Fibroblast of skin of right biceps (primary cell): ENCODE results near the gene CTSZ.
"Not testable (repeated sequence)": the region's sequence is repeated elsewhere in the genome, so short reads cannot be mapped to it uniquely, and the experiment has no call there.

ENCODE experiments used
- DNase-seq: peaks from one replicate; pipeline ENCODE4 v3.0.0-alpha.2; 2013

The CTSZ gene

DNA sequence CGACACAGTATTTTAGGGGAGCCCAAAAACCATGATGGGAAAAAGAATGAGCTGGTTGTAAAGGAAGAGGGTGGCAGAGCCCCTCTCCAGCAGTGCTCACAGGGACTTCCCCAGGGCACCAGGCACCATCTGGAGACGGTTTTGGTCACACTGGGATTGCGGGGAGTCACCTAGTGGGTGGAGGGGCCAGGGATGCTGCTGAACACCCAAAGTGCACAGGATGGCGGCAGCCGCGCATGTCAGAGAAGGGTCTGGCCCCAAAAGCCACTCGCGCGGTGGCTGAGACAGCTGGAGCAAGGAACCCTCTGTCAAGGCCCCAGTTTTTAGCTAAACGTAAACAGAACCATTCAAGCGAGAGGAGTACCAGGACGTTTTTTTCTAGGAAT is 10.8 kb downstream of the CTSZ start:
- DNase-seq: no peak

DNA sequence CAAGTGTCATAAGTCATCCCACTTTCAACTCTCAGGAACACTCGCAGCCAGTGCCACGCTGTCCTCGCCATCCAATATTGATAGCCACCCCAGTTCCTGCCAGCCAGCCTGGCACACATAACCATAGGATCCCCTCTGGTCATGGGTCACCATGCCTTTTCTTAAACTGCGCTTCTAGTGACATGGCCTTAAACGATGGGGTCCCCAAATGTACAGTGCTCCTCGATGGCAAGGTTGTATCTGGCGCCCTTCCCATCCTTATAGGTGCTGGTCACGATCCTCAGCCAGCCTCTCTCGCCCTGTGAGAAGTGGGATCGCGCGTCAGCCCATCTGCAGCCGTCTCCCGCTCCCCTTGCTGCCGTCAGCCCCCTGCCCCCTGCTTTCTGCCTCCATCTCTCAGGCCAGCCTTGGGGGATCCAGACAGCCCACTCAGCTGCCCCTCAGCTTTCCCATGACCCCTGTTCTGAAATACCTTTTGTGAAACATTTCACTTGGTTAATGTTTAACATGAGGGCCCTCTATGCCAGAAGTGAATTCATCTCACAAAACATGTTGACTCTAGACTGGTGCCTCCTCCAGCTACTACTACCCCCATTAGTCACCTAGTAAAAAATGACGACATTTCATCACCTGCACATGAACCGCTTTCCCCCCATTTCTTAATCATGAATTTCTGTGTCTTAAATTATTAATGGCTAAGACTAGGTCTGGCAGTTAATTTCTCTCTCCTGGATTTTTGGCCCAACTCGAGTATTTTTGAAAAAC is 11.4 kb downstream of the CTSZ start:
- DNase-seq: no peak

DNA sequence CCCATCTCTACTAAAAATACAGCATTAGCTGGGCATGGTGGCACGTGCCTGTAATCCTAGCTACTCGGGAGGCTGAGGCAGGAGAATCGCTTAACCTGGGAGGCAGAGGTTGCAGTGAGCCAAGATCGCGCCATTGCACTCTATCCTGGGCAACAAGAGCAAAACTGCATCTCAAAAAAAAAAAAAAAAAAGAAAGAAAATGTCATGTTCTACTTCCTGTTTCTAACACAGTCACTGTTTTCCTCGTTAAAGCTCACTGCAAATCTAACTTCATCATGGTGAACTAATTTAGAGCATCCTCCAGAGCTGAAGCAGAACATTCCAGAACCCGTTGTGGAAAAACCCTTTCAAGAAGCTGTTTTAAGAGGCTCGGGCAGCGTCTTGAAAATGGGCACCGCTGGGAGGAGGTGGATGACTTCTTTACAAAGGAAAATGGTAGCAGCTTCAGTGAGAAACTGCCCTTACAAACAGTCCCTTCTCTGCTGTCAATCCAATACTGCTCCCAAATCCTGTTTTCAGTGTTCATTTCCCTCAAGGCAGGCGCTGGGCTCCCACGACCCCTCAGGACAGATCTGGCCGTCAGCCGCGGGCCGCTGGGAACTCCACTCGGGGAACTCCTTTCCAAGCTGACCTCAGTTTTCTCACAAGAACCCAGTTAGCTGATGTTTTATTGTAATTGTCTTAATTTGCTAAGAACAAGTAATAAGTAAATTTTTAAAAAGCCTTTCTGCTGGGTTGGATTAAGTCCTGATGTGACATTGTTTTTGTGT is 12.5 kb downstream of the CTSZ start:
- no peak for DNase-seq

DNA sequence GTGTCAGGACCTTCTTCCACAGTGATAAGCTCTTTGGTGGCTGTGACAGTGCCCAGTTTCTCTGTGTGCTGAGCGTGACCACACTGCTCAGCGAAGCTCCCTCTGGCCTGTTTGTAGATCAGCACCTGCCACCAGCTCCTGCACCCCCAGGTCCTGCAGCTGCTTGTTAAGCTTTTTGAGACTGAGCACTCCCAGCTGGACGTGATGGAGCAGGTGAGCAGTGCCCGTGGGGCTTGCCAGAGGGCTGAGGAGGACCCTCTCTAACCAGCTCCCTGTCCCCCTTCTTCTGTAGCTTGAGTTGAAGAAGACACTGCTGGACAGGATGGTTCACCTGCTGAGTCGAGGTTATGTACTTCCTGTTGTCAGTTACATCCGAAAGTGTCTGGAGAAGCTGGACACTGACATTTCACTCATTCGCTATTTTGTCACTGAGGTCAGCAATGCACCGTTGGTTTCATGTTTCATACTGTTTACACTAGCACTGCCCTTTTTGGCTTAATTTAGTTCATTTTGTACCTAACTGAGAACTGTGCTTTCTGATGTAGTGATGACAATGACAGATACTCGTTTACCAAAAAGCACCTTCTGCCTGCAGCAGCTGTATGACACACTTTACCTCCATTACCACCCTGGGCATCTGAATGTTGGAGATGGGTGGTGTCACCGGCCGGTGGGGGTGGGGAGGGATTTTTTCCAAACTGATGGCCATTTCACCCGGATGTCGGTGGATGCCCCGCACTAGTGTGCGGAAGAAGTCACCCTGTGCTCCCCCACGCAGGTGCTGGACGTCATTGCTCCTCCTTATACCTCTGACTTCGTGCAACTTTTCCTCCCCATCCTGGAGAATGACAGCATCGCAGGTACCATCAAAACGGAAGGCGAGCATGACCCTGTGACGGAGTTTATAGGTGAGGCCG is 13.5 kb downstream of the CTSZ start:
- no peak for DNase-seq

DNA sequence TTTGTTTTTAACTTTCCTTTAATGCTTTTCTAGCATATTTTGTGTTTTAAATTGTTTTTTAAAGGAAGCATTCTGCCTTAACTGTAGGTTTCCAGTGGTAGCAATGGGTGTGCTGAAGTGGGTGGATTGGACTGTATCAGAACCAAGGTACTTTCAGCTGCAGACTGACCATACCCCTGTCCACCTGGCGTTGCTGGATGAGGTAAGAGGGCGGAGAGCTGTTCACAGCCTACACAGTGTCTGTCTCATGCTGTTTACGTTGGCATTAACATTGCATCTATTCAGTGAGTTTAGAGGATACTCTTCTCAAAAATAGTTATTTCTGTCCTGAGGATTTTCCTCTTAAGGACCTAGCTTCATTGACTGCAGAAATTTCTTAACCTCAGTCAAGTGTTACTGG is 14.1 kb downstream of the CTSZ start:
- no peak for DNase-seq

DNA sequence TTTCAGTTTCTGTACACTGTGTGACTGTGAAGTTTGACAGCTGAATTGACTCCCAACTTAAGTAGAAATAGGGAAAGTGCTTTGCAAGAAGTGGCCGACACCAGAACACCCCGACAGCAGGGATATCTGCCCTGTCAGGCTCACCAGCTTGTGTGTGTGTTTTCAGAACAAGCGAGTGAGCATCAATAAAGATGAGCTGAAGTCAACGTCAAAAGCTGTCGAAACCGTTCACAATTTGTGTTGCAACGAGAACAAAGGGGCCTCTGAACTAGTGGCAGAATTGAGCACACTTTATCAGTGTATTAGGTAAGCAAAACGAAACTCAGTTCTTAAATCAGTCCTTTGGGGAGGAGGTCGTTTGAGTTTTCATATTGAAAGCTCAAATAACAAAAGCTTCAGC is 15.3 kb downstream of the CTSZ start:
- DNase-seq: no peak

DNA sequence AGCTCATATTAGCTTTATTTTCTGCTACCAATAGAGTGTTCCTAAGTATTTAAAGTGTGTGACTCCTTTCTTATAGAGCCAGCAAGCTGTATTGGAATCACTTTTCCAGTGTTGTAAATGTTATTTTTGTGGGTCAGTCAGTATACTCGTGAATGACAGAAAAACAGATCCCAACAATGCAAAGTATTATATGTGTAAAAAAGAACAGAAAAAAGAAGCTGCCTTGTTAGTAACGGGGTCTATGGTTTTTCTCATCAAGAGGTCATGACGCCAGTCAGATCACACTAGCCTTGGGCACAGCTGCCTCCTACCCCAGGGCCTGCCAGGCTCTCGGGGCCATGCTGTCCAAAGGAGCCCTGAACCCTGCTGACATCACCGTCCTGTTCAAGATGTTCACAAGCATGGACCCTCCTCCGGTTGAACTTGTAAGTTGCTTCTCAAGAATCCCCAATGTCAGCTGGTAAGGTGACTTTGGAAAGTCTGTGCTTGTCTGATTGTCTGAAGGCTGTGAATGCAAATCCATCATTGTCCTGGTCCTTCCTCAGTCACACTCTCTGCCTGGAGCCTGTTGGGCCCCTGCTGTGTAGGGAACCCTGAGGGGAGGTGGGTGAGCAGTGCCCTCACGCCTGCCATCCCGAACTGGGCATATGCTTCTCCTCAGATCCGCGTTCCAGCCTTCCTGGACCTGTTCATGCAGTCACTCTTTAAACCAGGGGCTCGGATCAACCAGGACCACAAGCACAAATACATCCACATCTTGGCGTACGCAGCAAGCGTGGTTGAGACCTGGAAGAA is 16.2 kb downstream of the CTSZ start:
- DNase-seq: no peak

DNA sequence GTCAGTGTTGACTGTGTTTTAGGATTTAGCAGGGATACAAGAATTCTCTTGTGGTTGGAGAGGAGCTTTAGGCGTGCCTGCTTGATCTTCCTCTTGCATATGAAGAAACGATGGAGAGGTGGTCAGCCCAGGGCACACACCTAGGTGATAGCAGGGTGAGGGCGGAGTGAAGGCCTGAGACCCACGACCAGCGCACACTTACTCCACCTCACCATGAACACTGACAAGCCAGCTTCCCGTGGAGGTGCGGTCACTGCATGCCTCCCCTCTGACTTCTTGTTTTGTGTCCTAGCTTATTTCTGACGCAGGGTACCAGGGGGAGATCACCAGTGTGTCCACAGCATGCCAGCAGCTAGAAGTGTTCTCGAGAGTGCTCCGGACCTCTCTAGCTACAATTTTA is 17.9 kb downstream of the CTSZ start:
- no peak for DNase-seq

DNA sequence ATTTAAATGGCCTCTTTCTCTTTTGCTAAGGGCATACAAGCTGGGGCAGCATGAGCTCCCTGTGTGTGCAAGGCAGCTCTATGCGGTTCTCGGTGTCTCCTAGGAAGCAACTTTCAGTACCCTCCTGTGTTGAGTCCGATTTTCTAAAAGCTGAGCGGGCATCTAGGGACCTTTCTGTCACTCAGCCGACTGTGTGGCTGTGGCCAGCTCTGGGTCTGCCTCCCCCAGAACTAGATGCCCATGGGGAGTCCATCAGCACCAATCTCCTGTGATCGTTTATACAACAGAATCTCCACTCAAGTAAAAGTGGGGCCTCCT is 18.5 kb downstream of the CTSZ start:
- no peak for DNase-seq

DNA sequence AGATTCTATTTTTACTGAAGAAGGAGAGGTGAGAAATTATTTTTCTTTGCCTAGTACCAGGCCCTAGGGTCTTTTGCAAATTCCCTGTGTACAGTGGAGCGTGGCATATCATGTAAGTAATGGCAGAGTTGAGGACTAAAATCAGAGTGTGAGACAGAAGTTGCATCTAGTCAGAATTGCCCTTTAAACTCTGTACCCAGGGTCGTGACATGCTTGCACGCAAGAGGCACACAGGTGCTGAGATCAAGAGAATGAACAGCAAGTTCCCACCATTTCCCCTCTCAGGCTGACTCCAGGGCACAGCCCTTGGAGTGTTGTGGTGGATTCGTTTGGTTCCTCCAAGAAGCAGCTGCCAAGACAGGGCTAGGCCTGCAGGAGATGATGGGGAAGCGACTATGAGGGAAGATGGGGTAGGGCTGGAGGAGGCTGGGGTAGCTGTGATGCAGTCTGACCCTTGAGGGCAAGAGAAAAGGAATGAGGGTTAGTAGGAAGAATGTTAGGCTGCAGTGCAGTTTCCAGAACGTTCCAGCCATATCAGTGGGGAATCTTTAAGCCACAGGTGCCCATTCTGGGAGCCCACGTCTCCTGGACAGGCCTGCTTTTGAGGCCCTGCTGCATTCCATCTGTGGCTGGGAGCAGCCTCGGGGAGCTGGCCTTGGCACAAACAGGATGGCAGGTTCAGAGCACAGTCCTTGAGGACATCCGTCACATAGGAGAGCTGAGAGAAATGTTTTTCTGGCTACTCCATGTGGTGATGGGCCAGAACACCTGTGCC is 19.1 kb downstream of the CTSZ start:
- DNase-seq: no peak

DNA sequence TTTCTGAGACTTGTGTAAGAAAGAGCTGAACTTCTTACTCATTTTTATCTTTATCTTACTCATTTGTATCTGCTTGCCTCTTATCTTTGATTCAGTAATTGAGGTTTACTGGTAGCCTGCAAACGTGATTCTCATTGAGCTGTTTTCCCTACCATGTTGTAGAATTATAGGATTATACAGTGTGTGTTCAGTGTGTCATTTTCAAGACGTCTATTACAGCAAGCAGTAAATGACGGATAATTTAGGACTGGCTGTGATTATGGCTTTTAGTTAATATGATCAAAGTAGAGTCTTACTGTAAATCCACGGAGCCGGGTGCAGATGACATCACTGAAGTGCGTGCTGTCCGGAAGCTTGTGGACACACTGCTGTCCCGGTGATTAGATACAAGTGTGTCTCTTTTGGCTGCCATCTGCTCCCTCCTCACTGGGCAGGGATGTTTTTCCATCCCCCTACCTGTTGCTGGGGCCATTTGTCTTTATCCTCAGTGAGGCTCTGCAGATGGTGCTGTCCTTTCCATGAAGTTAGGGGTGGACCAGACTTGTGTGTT is 20.0 kb downstream of the CTSZ start:
- no peak for DNase-seq

DNA sequence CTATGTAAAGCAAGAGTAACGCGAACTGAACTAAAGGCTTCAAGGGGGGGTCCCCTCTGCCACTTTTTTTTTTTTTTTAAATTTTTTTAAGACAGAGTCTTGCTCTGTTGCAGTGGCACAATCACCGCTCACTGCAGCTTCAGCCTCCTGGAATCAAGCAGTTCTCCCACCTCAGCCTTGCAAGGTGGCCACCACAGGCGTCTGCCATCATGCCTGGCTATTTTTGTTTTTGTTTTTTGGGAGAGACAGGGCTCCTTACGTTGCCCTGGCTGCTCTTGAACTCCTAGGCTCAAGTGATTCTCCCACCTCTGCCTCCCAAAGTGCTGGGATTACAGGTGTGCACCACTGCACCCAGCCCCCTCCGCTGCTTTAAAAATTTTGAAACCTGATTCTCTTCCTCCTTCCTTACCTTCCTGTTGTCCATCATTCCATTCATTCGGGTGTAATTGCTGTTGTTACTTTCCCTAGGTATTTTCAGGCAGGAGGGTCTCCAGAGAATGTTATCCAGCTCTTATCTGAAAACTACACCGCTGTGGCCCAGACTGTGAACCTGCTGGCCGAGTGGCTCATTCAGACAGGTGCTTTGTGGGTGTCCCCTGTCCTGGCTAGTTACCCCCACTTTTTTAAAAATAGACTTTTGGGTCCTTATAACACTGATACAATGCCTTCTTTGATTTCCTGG is 20.6 kb downstream of the CTSZ start:
- DNase-seq: no peak

DNA sequence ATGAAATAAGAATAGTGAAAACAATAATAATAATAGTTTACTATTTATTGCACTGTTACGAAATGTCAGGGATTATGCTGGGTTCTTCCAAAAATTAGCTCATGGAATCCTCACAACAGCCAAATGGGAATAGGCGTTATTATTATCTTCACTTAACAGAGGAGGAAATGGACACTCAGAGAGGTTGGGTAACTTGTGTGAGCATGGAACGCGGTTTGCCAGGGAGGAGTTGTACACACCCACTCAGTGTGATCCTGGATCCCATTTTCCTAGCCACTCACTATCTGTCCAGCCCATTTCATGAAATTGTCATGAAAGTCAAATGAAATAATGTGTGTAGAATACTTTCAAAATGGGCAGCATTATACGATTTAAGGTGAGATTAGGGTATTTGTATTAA is 21.4 kb downstream of the CTSZ start:
- no peak for DNase-seq

DNA sequence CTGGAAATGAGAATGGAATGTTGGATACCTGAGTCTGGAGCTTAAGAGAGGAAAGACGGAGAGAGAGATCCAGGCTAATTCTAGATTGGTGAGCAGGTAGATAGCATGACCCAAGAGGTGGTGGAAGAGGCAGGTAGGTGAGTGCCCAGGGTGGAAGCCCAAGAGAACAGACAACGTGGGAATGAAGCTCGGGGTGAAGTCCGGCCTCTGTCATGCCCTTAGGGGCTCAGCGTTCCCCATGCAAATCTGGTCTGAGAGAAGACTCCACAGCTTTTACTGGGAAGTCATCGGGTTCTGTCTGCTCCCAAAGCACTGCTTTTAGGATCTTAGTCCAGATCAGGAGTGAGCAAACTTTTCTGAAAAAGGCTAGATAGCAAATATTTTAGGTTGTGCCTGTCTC is 22.4 kb downstream of the CTSZ start:
- DNase-seq: no peak

DNA sequence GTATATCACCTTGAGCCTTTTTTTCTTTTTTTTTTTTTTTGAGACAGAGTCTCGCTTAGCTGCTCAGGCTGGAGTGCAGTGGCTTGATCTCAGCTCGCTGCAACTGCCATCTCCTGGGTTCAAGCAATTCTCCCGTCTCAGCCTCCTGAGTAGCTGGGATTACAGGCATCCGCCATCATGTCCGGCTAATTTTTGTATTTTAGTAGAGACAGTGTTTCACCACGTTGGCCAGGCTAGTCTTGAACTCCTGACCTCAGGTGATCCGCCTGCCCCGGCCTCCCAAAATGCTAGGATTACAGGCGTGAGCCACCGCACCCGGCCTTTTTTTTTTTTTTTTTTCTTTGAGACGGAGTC is 24.0 kb downstream of the CTSZ start:
- DNase-seq: not testable (repeated sequence)

DNA sequence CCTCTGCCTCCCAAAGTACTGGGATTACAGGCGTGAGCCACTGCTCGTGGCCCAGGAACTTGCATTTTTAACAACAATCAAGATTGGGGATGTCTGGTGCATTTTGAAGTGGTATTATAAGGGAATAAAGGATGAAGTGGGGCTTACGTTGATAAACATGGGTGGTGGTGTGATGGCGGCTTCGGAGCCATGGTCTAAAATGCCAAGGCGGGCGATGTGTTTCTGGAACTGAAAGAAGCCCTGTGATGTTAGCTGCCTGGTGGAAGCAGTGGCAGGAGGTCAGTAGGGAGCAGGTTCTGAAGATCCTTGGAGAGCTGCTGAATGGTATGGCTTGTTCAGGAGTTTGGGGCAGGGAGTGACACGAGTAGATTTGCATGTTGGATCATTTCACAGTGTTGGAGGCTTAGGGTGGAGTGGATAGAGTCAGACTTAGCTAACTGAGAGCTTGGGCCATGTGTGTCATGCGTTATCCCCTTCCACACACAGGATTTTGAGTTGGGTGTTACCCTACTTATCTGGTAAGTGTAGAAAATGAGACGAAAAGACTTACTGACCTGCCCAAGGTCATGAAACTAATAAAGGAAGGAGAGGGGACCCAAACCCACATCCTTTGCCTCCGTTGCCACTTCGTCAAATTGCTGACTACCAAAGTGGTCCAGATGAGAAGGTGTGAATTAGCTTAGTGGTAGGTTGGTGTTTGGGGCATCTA is 24.5 kb downstream of the CTSZ start:
- no peak for DNase-seq

DNA sequence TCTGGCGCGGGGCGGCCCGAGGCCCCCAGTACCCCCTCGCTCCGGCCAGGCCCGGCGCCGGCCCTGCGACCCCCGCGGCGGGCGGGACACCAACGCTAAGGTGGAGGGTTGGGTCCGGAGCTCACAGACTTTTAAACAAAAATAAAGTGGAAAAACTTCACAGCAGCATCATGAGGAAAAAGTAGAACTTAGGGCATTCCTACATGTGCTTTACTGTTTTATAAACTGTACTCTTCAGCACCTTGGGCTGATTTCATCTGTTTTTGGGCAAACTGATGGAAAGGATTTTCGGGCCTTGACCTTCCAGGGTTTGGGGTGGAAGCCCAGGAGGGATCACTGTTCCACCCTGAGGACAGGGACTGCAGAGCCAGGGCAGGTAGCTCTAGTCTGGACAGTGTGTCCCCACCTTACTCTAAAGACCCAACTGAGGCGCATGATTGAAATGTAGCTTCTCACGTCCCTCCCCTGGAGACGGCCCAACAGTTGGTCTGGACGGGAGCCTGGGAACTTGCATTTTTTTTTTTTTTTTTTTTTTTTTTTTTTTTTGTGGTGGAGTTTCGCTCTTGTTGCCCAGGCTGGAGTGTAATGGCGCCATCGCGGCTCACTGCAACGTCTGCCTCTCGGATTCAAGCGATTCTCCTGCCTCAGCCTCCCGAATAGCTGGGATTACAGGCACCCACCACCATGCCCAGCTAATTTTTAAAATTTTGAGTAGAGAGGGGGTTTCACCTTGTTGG is 25.3 kb downstream of the CTSZ start:
- peak; percentile 15 for DNase-seq

DNA sequence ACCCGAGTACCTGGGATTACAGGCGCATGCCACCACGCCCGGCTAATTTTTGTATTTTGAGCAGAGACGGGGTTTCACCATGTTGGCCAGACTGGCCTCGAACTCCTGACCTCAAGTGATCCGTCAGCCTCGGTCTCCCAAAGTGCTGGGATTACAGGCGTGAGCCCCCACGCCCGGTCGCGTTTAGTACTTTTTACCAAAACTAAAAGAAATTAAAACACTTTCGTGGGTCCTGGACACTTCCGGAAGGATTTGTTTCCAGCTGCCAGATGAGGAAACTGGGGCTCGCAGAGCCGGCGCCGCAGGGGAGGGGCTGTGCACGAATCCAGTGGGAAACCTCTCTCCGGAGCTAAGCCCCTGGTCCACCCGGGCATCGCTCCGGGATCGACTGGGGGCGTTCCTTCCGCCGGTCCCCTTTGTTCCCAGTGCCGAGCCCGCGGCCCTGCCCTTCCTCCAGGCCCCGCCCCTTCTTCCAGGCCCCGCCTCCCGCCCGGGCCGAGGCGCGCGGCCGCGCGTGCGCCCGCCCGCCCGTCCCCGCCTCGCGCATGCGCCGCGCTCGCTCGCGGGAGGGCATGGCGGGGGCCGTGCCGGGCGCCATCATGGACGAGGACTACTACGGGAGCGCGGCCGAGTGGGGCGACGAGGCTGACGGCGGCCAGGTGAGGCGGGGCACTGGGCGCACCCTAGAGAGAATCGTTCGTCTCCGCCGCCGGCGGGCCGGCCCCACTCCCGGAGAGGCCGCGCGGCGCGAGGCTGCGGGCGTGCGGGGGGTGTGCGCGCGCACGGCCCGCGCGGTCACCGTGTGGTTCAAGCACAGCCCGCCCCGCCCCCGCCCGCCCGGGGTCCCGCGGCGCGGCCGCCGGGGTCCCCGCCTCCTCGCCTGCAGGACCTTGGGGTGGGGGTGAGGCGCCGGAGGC is 26.1 kb downstream of the CTSZ start, which contains the start of gene NELFCD:
NELFCD (plus strand) TSS at position 546 of the 917 bp plus-strand sequence; CDS start at position 600, 54 bp downstream.
- DNase-seq: peak; percentile 85
